GM23338 (cell line): Measurements from ENCODE around the gene FAM219A. TPM values are rescaled to one million over a fixed set of nuclear protein-coding genes. Genes with fewer than 3 reads are reported as not detected.

Experiments
- ATAC-seq: fragments of 200-7000 bp; cut with Tn5 transposase; 3 replicates; pipeline ENCODE4 v1.9.1; 2020
- DNase-seq: peaks from one replicate; pipeline ENCODE4 v3.0.0-alpha.2; 2015; ENCODE audit warnings: low spot score
- H2AFZ ChIP-seq: fragments of 200-600 bp; sonication (generic); 2 replicates; pipeline ENCODE4 v1.8.0; 2016; ENCODE audit warnings: antibody characterized with exemption, mild to moderate bottlenecking, moderate library complexity
- H3F3A ChIP-seq: fragments of 200-600 bp; sonication (generic); replicated peaks from 2 replicates; pipeline ENCODE4 v1.8.0; 2017; ENCODE audit warnings: antibody characterized with exemption, mixed run types, low read depth
- H3K27ac ChIP-seq: fragments of 200-600 bp; sonication (generic); 2 replicates; pipeline ENCODE4 v1.6.1; 2016; ENCODE audit warnings: low read depth
- H3K27me3 ChIP-seq: fragments of 200-600 bp; sonication (generic); 2 replicates; pipeline ENCODE4 v1.8.0; 2016; ENCODE audit warnings: mild to moderate bottlenecking, mixed run types, moderate library complexity; ENCODE audit not compliant: insufficient read depth
- H3K36me3 ChIP-seq: fragments of 200-600 bp; sonication (generic); 2 replicates; pipeline ENCODE4 v1.8.0; 2016; ENCODE audit warnings: mild to moderate bottlenecking; ENCODE audit not compliant: insufficient read depth
- H3K4me1 ChIP-seq: fragments of 200-600 bp; sonication (generic); 2 replicates; pipeline ENCODE4 v1.8.0; 2016; ENCODE audit warnings: mild to moderate bottlenecking, moderate library complexity; ENCODE audit not compliant: insufficient read depth
- H3K4me2 ChIP-seq: fragments of 200-600 bp; sonication (generic); 2 replicates; pipeline ENCODE4 v1.7.1; 2017; ENCODE audit warnings: mixed run types
- H3K4me3 ChIP-seq: fragments of 200-600 bp; sonication (generic); 2 replicates; pipeline ENCODE4 v1.6.1; 2016; ENCODE audit warnings: mixed run types
- H3K79me2 ChIP-seq: fragments of 200-600 bp; sonication (generic); replicated peaks from 2 replicates; pipeline ENCODE4 v1.8.0; 2017; ENCODE audit warnings: mild to moderate bottlenecking; ENCODE audit not compliant: insufficient read depth
- H3K9me2 ChIP-seq: fragments of 200-600 bp; sonication (generic); 2 replicates; pipeline ENCODE4 v1.8.0; 2017; ENCODE audit not compliant: insufficient read depth
- H4K20me1 ChIP-seq: fragments of 200-600 bp; sonication (generic); replicated peaks from 2 replicates; pipeline ENCODE4 v1.8.0; 2017; ENCODE audit warnings: mild to moderate bottlenecking; ENCODE audit not compliant: insufficient read depth
- H3K27ac Mint-ChIP-seq: 2 replicates; pipeline ENCODE4 v1.8.0; 2020; ENCODE audit warnings: inconsistent platforms, mild to moderate bottlenecking, moderate library complexity, mixed read lengths
- H3K27me3 Mint-ChIP-seq: 3 replicates; pipeline ENCODE4 v1.8.0; 2022; ENCODE audit warnings: low read depth, mild to moderate bottlenecking, moderate library complexity, mixed read lengths, inconsistent platforms; ENCODE audit not compliant: insufficient read depth, poor library complexity
- H3K36me3 Mint-ChIP-seq: 3 replicates; pipeline ENCODE4 v1.8.0; 2021; ENCODE audit warnings: low read depth, mild to moderate bottlenecking, inconsistent platforms, moderate library complexity, mixed read lengths
- H3K4me1 Mint-ChIP-seq: 3 replicates; pipeline ENCODE4 v1.8.0; 2020; ENCODE audit warnings: mild to moderate bottlenecking, inconsistent platforms, mixed read lengths
- H3K4me3 Mint-ChIP-seq: 3 replicates; pipeline ENCODE4 v1.8.0; 2021; ENCODE audit warnings: moderate library complexity, mild to moderate bottlenecking, inconsistent platforms, mixed read lengths
- H3K9me3 Mint-ChIP-seq: 3 replicates; pipeline ENCODE4 v1.8.0; 2020; ENCODE audit warnings: moderate library complexity, mild to moderate bottlenecking, inconsistent platforms, mixed read lengths
- CTCF ChIP-seq, 2 experiments: fragments of 200-600 bp in 1 of 2; sonication (generic) in 1 of 2; conservative IDR thresholded peaks; 2 replicates each; pipeline versions ENCODE4 v1.5.1 to v1.6.1; 2016 to 2017; ENCODE audit warnings: antibody characterized with exemption in 2 of 2, low read depth in 2 of 2, mild to moderate bottlenecking in 2 of 2, moderate library complexity in 1 of 2
- ETS1 ChIP-seq: IDR thresholded peaks from 2 replicates; pipeline ENCODE4 v1.6.1; 2016; ENCODE audit warnings: antibody characterized with exemption
- EZH2phosphoT487 ChIP-seq: fragments of 200-600 bp; sonication (generic); IDR thresholded peaks from one replicate; pipeline ENCODE4 v1.8.1; 2018; ENCODE audit warnings: antibody characterized with exemption; ENCODE audit not compliant: unreplicated experiment
- POLR2AphosphoS5 ChIP-seq: IDR thresholded peaks from 2 replicates; pipeline ENCODE4 v1.6.1; 2016; ENCODE audit warnings: antibody characterized with exemption, low read depth
- STAT1 ChIP-seq: IDR thresholded peaks from one replicate; pipeline ENCODE4 v1.6.1; 2016; ENCODE audit warnings: antibody characterized with exemption; ENCODE audit not compliant: unreplicated experiment
- ZNF462 ChIP-seq: fragments of 250-450 bp; sonication (Bioruptor Pico); IDR thresholded peaks from 2 replicates; pipeline ENCODE4 v1.5.0; 2020; ENCODE audit warnings: mild to moderate bottlenecking, moderate library complexity
- polyA plus RNA-seq: library from polyadenylated mRNA; unstranded; fragments of >200 nt; fragmentation: Nextera tagmentation; extraction: Ambion mirVana; gene quantifications from 2 replicates; pipeline ENCODE4 v1.2.1, GENCODE V29; 2016
- total RNA-seq: library from RNA; depleted of rRNA; stranded (reverse); fragments of >200 nt; shearing (Covaris generic); gene quantifications from 2 replicates; pipeline ENCODE4 v1.2.3, GENCODE V29; 2014
- TF ChIP-seq, protein P1 (sequence below): IDR thresholded peaks from one replicate; pipeline ENCODE4 v1.6.1; 2018; ENCODE audit warnings: antibody characterized with exemption; ENCODE audit not compliant: unreplicated experiment

FAM219A gene
- total and polyA plus RNA-seq, 2 experiments from 2014 or later = 3.8 to 7.2 TPM

GRCh38 chr9:34500623-34501267, 42.4 kb upstream of the FAM219A start:
- Histone ChIP-seq H4K20me1 (no peaks in the 10 kb centered on the region), H3K9me2 (no peaks in the 10 kb centered on the region), H3K4me2 (no peak overlapping the region), H3K4me1 (0 out of 2 replicates have a peak, but pooled peaks cover 6% of the 10 kb centered on the region), H3K4me3 (no peak overlapping the region), H2AFZ (no peak overlapping the region), H3K27me3 (no peaks in the 10 kb centered on the region), H3F3A (no peaks in the 10 kb centered on the region), H3K27ac (no peak overlapping the region), H3K36me3 (no peaks in the 10 kb centered on the region), H3K79me2 (no peaks in the 10 kb centered on the region)
- TF ChIP-seq STAT1 = no peak
- TF ChIP-seq, protein P1, sequence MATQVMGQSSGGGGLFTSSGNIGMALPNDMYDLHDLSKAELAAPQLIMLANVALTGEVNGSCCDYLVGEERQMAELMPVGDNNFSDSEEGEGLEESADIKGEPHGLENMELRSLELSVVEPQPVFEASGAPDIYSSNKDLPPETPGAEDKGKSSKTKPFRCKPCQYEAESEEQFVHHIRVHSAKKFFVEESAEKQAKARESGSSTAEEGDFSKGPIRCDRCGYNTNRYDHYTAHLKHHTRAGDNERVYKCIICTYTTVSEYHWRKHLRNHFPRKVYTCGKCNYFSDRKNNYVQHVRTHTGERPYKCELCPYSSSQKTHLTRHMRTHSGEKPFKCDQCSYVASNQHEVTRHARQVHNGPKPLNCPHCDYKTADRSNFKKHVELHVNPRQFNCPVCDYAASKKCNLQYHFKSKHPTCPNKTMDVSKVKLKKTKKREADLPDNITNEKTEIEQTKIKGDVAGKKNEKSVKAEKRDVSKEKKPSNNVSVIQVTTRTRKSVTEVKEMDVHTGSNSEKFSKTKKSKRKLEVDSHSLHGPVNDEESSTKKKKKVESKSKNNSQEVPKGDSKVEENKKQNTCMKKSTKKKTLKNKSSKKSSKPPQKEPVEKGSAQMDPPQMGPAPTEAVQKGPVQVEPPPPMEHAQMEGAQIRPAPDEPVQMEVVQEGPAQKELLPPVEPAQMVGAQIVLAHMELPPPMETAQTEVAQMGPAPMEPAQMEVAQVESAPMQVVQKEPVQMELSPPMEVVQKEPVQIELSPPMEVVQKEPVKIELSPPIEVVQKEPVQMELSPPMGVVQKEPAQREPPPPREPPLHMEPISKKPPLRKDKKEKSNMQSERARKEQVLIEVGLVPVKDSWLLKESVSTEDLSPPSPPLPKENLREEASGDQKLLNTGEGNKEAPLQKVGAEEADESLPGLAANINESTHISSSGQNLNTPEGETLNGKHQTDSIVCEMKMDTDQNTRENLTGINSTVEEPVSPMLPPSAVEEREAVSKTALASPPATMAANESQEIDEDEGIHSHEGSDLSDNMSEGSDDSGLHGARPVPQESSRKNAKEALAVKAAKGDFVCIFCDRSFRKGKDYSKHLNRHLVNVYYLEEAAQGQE = peak; percentile 14
- TF ChIP-seq POLR2AphosphoS5 = no peak
- TF ChIP-seq ETS1 = no peak
- no peak for TF ChIP-seq EZH2phosphoT487
- TF ChIP-seq ZNF462 (CRISPR knock-in tag) = no peak
- TF ChIP-seq CTCF (conservative IDR thresholded peaks at IDR 0.05; ENCODE audit: low read depth in 2 of 2) = peak; percentile 93
- peaks cover 6% of the 10 kb centered on the region for H3K27me3 Mint-ChIP-seq
- DNase-seq = peak; percentile 80
- H3K36me3 Mint-ChIP-seq = no peaks in the 10 kb centered on the region
- ATAC-seq = peak; percentile 80
- no peak overlapping the region for H3K27ac Mint-ChIP-seq
- peaks cover 2% of the 10 kb centered on the region; the same call in 1 of the 3 replicates for H3K4me1 Mint-ChIP-seq
- no peaks in the 10 kb centered on the region for H3K9me3 Mint-ChIP-seq
- no peak overlapping the region for H3K4me3 Mint-ChIP-seq
